WTC11 (cell line): ENCODE data around the gene GIMAP8. TPM values are rescaled to one million over a fixed set of nuclear protein-coding genes. Genes with fewer than 3 reads are reported as not detected.

Source experiments
- ATAC-seq: fragments of 200-7000 bp; cut with Tn5 transposase; 2 replicates; pipeline ENCODE4 v1.10.0; 2021; ENCODE audit warnings: mild to moderate bottlenecking, moderate library complexity
- CTCF ChIA-PET: fragments of 300-600 bp; sonication (Branson Sonifier 250); formaldehyde crosslinking; loops from one replicate; lab custom pipeline; 2021; ENCODE audit warnings: antibody characterized with exemption; lab: Charles Lee
- POLR2A ChIA-PET: fragments of 350-600 bp; sonication (Branson Sonifier 250); formaldehyde crosslinking; loops from one replicate; lab custom pipeline; 2021; ENCODE audit warnings: antibody characterized with exemption; lab: Charles Lee
- DNase-seq: peaks from one replicate; pipeline ENCODE4 v3.0.0; 2021; ENCODE audit warnings: low spot score
- H3K27ac Mint-ChIP-seq: 2 replicates; pipeline ENCODE4 v1.8.0; 2021; ENCODE audit warnings: mixed read lengths
- H3K27me3 Mint-ChIP-seq: 2 replicates; pipeline ENCODE4 v1.8.0; 2021; ENCODE audit warnings: low read depth, mild to moderate bottlenecking, moderate library complexity, mixed read lengths
- H3K36me3 Mint-ChIP-seq: 2 replicates; pipeline ENCODE4 v1.8.0; 2021; ENCODE audit warnings: mixed read lengths
- H3K4me1 Mint-ChIP-seq: 2 replicates; pipeline ENCODE4 v1.8.0; 2022; ENCODE audit warnings: mixed read lengths
- H3K4me3 Mint-ChIP-seq: 2 replicates; pipeline ENCODE4 v1.8.0; 2021; ENCODE audit warnings: mild to moderate bottlenecking, moderate library complexity, mixed read lengths
- H3K9me3 Mint-ChIP-seq: 2 replicates; pipeline ENCODE4 v1.8.0; 2021; ENCODE audit warnings: mixed read lengths
- FOXK1 ChIP-seq: sonication (generic); formaldehyde crosslinking; IDR thresholded peaks from 2 replicates; pipeline ENCODE4 v1.8.0; 2022; ENCODE audit warnings: mild to moderate bottlenecking, moderate library complexity, missing genetic modification reagents
- PRRX2 ChIP-seq: fragments of 250-450 bp; sonication (Bioruptor Pico); IDR thresholded peaks from 2 replicates; pipeline ENCODE4 v1.8.0; 2021; ENCODE audit warnings: mild to moderate bottlenecking
- SP1 ChIP-seq: sonication (generic); formaldehyde crosslinking; conservative IDR thresholded peaks from 2 replicates; pipeline ENCODE4 v1.8.1; 2022; ENCODE audit warnings: missing genetic modification reagents
- TEAD4 ChIP-seq: sonication (generic); formaldehyde crosslinking; IDR thresholded peaks from 2 replicates; pipeline ENCODE4 v1.8.0; 2022; ENCODE audit warnings: mild to moderate bottlenecking, missing genetic modification reagents
- ZBTB21 ChIP-seq: sonication (generic); formaldehyde crosslinking; IDR thresholded peaks from 2 replicates; pipeline ENCODE4 v1.8.1; 2023; ENCODE audit warnings: mild to moderate bottlenecking, missing genetic modification reagents, borderline replicate concordance
- ZNF423 ChIP-seq: fragments of 250-450 bp; sonication (Bioruptor Pico); IDR thresholded peaks from 2 replicates; pipeline ENCODE4 v2.1.2; 2022; ENCODE audit warnings: mild to moderate bottlenecking, moderate library complexity
- ZNF671 ChIP-seq: fragments of 250-450 bp; sonication (Bioruptor Pico); IDR thresholded peaks from 2 replicates; pipeline ENCODE4 v1.8.0; 2021; ENCODE audit warnings: mild to moderate bottlenecking
- total RNA-seq: library from RNA; stranded (reverse); gene quantifications from 3 replicates; pipeline ENCODE4 v1.2.3, GENCODE V29; 2021
- TF ChIP-seq, protein P1 (sequence below): sonication (generic); formaldehyde crosslinking; conservative IDR thresholded peaks from 2 replicates; pipeline ENCODE4 v1.8.1; 2023; ENCODE audit warnings: mild to moderate bottlenecking, low read depth, missing genetic modification reagents, moderate library complexity
- TF ChIP-seq, protein P2 (sequence below): fragments of 250-450 bp; sonication (Bioruptor Pico); IDR thresholded peaks from 2 replicates; pipeline ENCODE4 v1.9.0; 2021; ENCODE audit warnings: mild to moderate bottlenecking
- TF ChIP-seq, protein P3 (sequence below): fragments of 200-600 bp; IDR thresholded peaks from 2 replicates; pipeline ENCODE4 v1.8.0; 2022; ENCODE audit warnings: antibody characterized with exemption
- TF ChIP-seq, protein P4 (sequence below): sonication (generic); formaldehyde crosslinking; IDR thresholded peaks from 2 replicates; pipeline ENCODE4 v1.8.1; 2023; ENCODE audit warnings: mild to moderate bottlenecking, missing genetic modification reagents, borderline replicate concordance
- TF ChIP-seq, protein P5 (sequence below): sonication (generic); formaldehyde crosslinking; IDR thresholded peaks from 2 replicates; pipeline ENCODE4 v1.8.1; 2022; ENCODE audit warnings: mild to moderate bottlenecking, missing genetic modification reagents, moderate library complexity, borderline replicate concordance
- TF ChIP-seq, protein P6 (sequence below): sonication (generic); formaldehyde crosslinking; IDR thresholded peaks from 2 replicates; pipeline ENCODE4 v1.8.0; 2023; ENCODE audit warnings: mild to moderate bottlenecking, missing genetic modification reagents
- TF ChIP-seq, protein P7 (sequence below): sonication (generic); formaldehyde crosslinking; IDR thresholded peaks from 2 replicates; pipeline ENCODE4 v1.8.0; 2022; ENCODE audit warnings: mild to moderate bottlenecking, missing genetic modification reagents
- TF ChIP-seq, protein P8 (sequence below): sonication (generic); formaldehyde crosslinking; IDR thresholded peaks from 2 replicates; pipeline ENCODE4 v1.8.0; 2022; ENCODE audit warnings: mild to moderate bottlenecking, missing genetic modification reagents

GIMAP8 gene
- total RNA-seq, 1 experiment from 2014 or later: 0.09 TPM

DNA sequence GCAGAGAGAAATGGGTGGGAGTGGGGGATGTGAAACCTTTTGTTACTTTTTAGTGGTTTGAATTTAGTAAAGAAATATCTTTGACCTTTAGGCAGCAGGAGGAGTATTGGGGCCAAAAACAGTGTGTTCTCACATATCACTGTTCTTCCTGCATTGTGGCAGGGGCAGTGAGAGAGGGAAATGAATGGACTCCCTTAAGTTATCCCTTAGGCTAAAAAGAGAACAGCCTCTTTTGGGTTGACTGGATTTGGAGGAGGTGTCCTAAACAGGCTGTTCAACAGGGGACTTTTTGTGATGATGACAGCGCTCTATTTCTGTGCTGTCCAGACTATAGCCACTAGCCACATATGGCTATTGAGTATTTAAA, 49.0 kb upstream of the GIMAP8 start (continued):
- TF ChIP-seq, protein P1, sequence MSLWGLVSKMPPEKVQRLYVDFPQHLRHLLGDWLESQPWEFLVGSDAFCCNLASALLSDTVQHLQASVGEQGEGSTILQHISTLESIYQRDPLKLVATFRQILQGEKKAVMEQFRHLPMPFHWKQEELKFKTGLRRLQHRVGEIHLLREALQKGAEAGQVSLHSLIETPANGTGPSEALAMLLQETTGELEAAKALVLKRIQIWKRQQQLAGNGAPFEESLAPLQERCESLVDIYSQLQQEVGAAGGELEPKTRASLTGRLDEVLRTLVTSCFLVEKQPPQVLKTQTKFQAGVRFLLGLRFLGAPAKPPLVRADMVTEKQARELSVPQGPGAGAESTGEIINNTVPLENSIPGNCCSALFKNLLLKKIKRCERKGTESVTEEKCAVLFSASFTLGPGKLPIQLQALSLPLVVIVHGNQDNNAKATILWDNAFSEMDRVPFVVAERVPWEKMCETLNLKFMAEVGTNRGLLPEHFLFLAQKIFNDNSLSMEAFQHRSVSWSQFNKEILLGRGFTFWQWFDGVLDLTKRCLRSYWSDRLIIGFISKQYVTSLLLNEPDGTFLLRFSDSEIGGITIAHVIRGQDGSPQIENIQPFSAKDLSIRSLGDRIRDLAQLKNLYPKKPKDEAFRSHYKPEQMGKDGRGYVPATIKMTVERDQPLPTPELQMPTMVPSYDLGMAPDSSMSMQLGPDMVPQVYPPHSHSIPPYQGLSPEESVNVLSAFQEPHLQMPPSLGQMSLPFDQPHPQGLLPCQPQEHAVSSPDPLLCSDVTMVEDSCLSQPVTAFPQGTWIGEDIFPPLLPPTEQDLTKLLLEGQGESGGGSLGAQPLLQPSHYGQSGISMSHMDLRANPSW (CRISPR knock-in tag): no peak
- TF ChIP-seq, protein P2, sequence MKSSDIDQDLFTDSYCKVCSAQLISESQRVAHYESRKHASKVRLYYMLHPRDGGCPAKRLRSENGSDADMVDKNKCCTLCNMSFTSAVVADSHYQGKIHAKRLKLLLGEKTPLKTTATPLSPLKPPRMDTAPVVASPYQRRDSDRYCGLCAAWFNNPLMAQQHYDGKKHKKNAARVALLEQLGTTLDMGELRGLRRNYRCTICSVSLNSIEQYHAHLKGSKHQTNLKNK (CRISPR knock-in tag): no peak
- TF ChIP-seq, protein P3, sequence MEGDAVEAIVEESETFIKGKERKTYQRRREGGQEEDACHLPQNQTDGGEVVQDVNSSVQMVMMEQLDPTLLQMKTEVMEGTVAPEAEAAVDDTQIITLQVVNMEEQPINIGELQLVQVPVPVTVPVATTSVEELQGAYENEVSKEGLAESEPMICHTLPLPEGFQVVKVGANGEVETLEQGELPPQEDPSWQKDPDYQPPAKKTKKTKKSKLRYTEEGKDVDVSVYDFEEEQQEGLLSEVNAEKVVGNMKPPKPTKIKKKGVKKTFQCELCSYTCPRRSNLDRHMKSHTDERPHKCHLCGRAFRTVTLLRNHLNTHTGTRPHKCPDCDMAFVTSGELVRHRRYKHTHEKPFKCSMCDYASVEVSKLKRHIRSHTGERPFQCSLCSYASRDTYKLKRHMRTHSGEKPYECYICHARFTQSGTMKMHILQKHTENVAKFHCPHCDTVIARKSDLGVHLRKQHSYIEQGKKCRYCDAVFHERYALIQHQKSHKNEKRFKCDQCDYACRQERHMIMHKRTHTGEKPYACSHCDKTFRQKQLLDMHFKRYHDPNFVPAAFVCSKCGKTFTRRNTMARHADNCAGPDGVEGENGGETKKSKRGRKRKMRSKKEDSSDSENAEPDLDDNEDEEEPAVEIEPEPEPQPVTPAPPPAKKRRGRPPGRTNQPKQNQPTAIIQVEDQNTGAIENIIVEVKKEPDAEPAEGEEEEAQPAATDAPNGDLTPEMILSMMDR: no peak

DNA sequence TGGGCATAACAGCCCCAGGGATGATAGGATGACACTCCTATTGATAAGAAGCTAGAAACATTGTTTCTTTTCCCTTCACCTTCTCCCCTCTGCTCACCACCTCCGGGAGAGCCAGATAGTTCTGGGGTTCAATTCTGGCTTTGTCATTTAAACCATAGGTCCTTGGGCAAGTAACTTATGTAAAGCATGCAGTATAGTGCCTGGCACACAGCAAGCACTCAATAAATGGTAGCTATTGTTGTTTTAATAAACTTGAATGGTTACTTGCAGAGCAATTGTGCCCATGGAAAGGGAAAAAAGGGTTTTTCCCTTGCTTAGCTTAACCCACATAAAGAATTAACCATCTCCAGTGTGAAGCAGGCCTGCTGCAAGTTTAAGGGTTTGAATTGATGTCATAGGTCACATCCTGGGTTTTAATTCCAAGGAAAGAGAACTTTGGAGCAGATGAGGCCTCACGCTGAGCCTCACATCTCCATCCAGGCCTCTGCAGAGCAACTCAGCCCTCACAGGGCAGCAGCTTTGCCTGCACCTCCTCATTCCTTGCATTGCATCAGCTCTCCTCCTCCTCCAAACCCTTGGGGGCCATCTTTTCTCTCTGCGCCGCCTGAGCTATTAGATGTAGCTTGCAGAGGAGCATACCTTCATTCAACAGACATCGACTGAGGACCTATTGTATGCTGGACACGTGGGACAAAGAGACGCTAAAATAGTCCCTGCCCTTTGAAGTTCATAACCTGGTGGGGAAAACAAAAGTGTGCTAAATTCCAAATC, 48.4 kb upstream of the GIMAP8 start:
- H3K4me3 Mint-ChIP-seq: peak overlapping the region; percentile 42
- ChIA-PET POLR2A (interaction anchor here (0.5 to 6.5 kb wide), 10 partner anchors 9 to 1697 kb away, joined by 4 to 50 read pairs (median 6); partner anchors contain the start of gene REPIN1), CTCF (interaction anchor here (0.5 to 4.5 kb wide), 8 partner anchors 13 to 629 kb away, joined by 3 to 33 read pairs (median 6); partner anchors contain the start of gene ZNF467)
- peak; percentile 54 for ATAC-seq
- peak overlapping the region; percentile 99 for H3K27ac Mint-ChIP-seq
- no peaks in the 10 kb centered on the region for H3K9me3 Mint-ChIP-seq
- H3K36me3 Mint-ChIP-seq: peaks cover 6% of the 10 kb centered on the region
- no peaks in the 10 kb centered on the region for H3K27me3 Mint-ChIP-seq
- DNase-seq: peak; percentile 65
- peaks cover 81% of the 10 kb centered on the region for H3K4me1 Mint-ChIP-seq
- TF ChIP-seq PRRX2 (CRISPR knock-in tag) (no peak; the same call in 1 of the 2 replicates), ZBTB21 (CRISPR knock-in tag) (no peak; the same call in 1 of the 2 replicates), FOXK1 (CRISPR knock-in tag) (peak; percentile 29; the same call in 1 of the 2 replicates), ZNF423 (peak; percentile 19), ZNF671 (CRISPR knock-in tag) (no peak), SP1 (CRISPR knock-in tag) (peak; percentile 22), TEAD4 (CRISPR knock-in tag) (peak; percentile 35; the same call in 1 of the 2 replicates)
- TF ChIP-seq, protein P4, sequence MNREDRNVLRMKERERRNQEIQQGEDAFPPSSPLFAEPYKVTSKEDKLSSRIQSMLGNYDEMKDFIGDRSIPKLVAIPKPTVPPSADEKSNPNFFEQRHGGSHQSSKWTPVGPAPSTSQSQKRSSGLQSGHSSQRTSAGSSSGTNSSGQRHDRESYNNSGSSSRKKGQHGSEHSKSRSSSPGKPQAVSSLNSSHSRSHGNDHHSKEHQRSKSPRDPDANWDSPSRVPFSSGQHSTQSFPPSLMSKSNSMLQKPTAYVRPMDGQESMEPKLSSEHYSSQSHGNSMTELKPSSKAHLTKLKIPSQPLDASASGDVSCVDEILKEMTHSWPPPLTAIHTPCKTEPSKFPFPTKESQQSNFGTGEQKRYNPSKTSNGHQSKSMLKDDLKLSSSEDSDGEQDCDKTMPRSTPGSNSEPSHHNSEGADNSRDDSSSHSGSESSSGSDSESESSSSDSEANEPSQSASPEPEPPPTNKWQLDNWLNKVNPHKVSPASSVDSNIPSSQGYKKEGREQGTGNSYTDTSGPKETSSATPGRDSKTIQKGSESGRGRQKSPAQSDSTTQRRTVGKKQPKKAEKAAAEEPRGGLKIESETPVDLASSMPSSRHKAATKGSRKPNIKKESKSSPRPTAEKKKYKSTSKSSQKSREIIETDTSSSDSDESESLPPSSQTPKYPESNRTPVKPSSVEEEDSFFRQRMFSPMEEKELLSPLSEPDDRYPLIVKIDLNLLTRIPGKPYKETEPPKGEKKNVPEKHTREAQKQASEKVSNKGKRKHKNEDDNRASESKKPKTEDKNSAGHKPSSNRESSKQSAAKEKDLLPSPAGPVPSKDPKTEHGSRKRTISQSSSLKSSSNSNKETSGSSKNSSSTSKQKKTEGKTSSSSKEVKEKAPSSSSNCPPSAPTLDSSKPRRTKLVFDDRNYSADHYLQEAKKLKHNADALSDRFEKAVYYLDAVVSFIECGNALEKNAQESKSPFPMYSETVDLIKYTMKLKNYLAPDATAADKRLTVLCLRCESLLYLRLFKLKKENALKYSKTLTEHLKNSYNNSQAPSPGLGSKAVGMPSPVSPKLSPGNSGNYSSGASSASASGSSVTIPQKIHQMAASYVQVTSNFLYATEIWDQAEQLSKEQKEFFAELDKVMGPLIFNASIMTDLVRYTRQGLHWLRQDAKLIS (CRISPR knock-in tag): peak; percentile 75; the same call in 1 of the 2 replicates
- TF ChIP-seq, protein P5, sequence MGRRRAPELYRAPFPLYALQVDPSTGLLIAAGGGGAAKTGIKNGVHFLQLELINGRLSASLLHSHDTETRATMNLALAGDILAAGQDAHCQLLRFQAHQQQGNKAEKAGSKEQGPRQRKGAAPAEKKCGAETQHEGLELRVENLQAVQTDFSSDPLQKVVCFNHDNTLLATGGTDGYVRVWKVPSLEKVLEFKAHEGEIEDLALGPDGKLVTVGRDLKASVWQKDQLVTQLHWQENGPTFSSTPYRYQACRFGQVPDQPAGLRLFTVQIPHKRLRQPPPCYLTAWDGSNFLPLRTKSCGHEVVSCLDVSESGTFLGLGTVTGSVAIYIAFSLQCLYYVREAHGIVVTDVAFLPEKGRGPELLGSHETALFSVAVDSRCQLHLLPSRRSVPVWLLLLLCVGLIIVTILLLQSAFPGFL (CRISPR knock-in tag): no peak
- TF ChIP-seq, protein P3: no peak
- TF ChIP-seq, protein P6, sequence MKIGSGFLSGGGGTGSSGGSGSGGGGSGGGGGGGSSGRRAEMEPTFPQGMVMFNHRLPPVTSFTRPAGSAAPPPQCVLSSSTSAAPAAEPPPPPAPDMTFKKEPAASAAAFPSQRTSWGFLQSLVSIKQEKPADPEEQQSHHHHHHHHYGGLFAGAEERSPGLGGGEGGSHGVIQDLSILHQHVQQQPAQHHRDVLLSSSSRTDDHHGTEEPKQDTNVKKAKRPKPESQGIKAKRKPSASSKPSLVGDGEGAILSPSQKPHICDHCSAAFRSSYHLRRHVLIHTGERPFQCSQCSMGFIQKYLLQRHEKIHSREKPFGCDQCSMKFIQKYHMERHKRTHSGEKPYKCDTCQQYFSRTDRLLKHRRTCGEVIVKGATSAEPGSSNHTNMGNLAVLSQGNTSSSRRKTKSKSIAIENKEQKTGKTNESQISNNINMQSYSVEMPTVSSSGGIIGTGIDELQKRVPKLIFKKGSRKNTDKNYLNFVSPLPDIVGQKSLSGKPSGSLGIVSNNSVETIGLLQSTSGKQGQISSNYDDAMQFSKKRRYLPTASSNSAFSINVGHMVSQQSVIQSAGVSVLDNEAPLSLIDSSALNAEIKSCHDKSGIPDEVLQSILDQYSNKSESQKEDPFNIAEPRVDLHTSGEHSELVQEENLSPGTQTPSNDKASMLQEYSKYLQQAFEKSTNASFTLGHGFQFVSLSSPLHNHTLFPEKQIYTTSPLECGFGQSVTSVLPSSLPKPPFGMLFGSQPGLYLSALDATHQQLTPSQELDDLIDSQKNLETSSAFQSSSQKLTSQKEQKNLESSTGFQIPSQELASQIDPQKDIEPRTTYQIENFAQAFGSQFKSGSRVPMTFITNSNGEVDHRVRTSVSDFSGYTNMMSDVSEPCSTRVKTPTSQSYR: 0 out of 2 replicates have a peak, but pooled peaks have one; percentile 17
- TF ChIP-seq, protein P7, sequence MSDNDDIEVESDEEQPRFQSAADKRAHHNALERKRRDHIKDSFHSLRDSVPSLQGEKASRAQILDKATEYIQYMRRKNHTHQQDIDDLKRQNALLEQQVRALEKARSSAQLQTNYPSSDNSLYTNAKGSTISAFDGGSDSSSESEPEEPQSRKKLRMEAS: peak; percentile 56; the same call in 1 of the 2 replicates
- TF ChIP-seq, protein P8, sequence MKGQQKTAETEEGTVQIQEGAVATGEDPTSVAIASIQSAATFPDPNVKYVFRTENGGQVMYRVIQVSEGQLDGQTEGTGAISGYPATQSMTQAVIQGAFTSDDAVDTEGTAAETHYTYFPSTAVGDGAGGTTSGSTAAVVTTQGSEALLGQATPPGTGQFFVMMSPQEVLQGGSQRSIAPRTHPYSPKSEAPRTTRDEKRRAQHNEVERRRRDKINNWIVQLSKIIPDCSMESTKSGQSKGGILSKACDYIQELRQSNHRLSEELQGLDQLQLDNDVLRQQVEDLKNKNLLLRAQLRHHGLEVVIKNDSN (CRISPR knock-in tag): peak; percentile 55; the same call in 1 of the 2 replicates
